Kidney epithelial cell (primary cell): ENCODE results near the gene NSMCE1. TPM values are rescaled to one million over a fixed set of nuclear protein-coding genes. Genes with fewer than 3 reads are reported as not detected.

Experiments used
- DNase-seq: peaks from one replicate; pipeline ENCODE4 v3.0.0-alpha.2; 2010; ENCODE audit warnings: low read depth
- H3K27me3 ChIP-seq: 2 replicates; pipeline ENCODE4 v1.6.0; 2011; ENCODE audit warnings: low read length; ENCODE audit not compliant: control insufficient read depth, insufficient read depth
- H3K36me3 ChIP-seq: 2 replicates; pipeline ENCODE4 v1.5.1; 2011; ENCODE audit warnings: low read length; ENCODE audit not compliant: control insufficient read depth, insufficient read depth
- H3K4me3 ChIP-seq: 2 replicates; pipeline ENCODE4 v1.5.1; 2011; ENCODE audit warnings: low read depth, mild to moderate bottlenecking, control low read depth, low read length
- total RNA-seq: library from RNA; depleted of rRNA; stranded (reverse); fragments of >200 nt; gene quantifications from 2 replicates; pipeline ENCODE4 v1.2.3, GENCODE V29; 2015
- TF ChIP-seq, protein P1 (sequence below): IDR thresholded peaks from 2 replicates; pipeline ENCODE4 v1.5.1; 2011; ENCODE audit warnings: mild to moderate bottlenecking, moderate library complexity, low read length, control low read depth, inconsistent platforms; ENCODE audit not compliant: insufficient read depth, poor library complexity, severe bottlenecking

NSMCE1 gene
- total RNA-seq, 1 donor from 2014 or later = 94.8 TPM

DNA sequence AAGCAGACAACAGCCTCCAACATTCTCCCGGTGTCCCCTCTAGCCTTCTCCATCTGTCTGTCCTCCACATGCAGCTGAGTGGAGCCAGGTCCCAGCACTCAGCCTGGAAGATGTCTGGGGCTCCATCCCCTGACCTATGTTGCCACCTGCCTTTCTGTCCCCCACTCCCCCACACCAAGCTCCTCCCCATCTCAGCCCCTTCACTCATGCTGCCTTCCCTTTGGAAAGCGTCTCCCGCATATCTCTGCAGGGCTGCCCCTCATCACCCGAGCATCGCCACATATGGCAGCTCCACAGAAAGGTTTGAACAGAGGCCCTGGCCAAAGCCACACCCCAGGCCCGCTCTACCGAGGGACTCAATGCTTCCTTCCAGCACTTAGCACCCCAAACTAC, 24.2 kb downstream of the NSMCE1 start:
- H3K36me3 ChIP-seq = no peaks in the 10 kb centered on the region
- no peak overlapping the region for H3K4me3 ChIP-seq
- DNase-seq = no peak
- TF ChIP-seq, protein P1, sequence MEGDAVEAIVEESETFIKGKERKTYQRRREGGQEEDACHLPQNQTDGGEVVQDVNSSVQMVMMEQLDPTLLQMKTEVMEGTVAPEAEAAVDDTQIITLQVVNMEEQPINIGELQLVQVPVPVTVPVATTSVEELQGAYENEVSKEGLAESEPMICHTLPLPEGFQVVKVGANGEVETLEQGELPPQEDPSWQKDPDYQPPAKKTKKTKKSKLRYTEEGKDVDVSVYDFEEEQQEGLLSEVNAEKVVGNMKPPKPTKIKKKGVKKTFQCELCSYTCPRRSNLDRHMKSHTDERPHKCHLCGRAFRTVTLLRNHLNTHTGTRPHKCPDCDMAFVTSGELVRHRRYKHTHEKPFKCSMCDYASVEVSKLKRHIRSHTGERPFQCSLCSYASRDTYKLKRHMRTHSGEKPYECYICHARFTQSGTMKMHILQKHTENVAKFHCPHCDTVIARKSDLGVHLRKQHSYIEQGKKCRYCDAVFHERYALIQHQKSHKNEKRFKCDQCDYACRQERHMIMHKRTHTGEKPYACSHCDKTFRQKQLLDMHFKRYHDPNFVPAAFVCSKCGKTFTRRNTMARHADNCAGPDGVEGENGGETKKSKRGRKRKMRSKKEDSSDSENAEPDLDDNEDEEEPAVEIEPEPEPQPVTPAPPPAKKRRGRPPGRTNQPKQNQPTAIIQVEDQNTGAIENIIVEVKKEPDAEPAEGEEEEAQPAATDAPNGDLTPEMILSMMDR = no peak
- no peaks in the 10 kb centered on the region for H3K27me3 ChIP-seq

DNA sequence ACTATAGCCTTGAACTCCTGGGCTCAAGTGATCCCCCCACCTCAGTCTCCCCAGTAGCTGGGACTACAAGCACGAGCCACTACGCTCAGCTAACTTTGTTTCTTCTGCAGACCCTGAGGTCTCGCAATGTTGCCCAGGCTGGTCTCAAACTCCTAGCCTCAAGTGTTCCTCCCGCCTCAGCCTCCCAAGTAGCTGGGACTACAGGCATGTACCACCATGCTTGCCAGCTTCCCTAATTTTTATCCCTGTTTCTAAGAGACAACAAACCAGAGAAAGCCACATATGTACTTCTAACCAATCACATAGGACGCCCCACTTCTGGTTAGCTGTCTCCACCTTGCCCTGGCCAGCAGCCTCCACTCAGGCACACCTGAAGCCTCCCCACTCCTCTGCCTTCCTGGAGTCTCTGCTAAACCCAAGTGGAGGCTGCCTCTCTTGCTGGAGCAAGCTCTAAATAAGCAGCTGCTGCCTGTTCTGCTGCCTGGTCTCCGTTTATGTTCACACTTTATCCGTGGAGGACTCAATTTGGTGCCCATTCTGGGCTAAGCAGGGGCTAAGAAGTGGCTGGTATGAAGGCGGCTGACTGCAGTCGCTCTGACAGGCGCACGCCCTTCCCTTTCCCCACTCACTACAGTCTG, 24.7 kb downstream of the NSMCE1 start:
- H3K36me3 ChIP-seq = no peaks in the 10 kb centered on the region
- TF ChIP-seq, protein P1 = no peak
- no peaks in the 10 kb centered on the region for H3K27me3 ChIP-seq
- DNase-seq = no peak
- no peak overlapping the region for H3K4me3 ChIP-seq

DNA sequence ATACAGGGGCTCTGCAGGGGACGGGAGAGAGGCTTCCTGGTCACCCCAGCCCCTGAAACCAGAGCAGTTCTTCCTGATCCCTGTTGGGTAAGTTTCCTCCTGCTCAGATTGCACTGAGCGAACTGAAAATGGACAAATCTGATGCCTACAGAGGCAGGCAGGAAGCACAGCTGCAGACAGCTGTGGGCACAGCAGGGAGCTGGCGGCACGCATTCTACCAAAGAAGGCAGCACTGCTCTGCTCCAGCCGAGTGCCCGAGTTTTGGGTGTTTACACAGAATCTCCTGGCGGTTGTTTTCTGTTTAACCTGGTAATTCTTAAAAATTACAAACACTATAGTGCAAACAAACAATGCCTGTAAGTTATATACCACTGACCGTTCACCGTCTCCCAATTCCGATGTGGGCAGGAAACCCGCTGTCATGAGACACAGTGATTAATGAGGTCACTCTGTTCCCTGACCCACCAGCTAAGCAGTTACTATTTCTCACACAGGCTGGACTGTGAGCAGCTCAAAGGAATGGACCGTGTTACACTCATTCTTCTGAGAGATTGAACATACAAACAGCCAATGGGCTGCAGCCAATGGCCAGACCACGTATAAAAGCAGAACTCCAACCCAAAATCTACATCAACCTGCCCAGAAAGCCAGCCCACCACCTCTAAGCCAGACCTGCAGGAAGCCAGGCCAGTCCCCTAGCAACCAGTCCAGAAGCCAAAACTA, 25.5 kb downstream of the NSMCE1 start:
- no peaks in the 10 kb centered on the region for H3K27me3 ChIP-seq
- H3K36me3 ChIP-seq = no peaks in the 10 kb centered on the region
- DNase-seq = peak; percentile 75
- H3K4me3 ChIP-seq = no peak overlapping the region
- TF ChIP-seq, protein P1 = no peak

DNA sequence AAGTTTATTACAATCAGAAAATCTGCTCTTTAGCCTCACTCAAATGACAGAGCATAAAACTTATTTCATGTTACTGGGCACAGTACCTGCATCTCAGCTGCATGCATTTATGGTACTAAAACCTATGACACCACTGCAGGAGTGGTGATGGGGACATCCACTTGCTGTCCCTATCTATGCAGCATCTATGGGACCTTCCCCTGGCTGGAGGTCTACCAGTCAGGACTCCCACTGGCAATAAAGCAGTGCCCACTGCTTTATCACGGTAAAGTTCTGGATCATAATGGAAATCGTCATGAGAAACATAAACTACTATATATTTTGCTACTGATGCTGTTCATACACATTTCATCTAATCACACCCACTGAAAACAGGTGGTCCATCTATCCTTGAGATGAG, 26.2 kb downstream of the NSMCE1 start:
- no peaks in the 10 kb centered on the region for H3K36me3 ChIP-seq
- no peak for DNase-seq
- TF ChIP-seq, protein P1 = no peak
- H3K27me3 ChIP-seq = no peaks in the 10 kb centered on the region
- no peak overlapping the region for H3K4me3 ChIP-seq

DNA sequence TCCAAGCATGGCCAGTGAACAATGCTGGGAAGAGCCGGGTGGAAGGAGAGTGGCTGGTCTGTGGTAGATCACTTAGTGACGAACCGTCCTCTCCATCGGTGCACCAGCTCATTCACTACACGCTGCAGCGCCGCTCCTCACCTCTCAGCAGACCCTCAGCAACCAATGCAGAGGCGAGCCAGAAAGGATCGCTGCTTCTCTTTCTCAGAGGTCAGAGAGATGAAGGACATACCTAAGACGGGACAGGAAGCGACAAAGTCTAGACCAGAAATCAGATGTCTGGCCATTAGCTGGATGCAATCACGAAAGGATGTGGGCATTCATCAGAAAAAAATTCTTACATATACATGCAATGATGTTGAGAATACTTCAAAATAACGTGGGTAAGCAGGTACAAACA, 26.9 kb downstream of the NSMCE1 start:
- Histone ChIP-seq H3K36me3 (no peaks in the 10 kb centered on the region), H3K4me3 (no peak overlapping the region), H3K27me3 (no peaks in the 10 kb centered on the region)
- no peak for DNase-seq
- TF ChIP-seq, protein P1 = no peak
